ENCODE results near the gene PHTF1. TPM values are rescaled to one million over a fixed set of nuclear protein-coding genes. Genes with fewer than 3 reads are reported as not detected.

Gene PHTF1
- total RNA-seq, 4 donors from 2014 or later = 1.5 to 17.8 (median 6.9) TPM

GRCh38 chr1:113654883-113655282 is 104.4 kb downstream of the PHTF1 start:
- WGBS, 2 donors (ENCODE audit: low coverage in 1 of 2) = 88 to 96% methylated on average over 2 of the region's 2 CpGs
- H3K4me1 ChIP-seq = peaks cover 0 to 6% (median 0%) of the 10 kb centered on the region in 4 donors
- H3K27ac ChIP-seq = no peak overlapping the region
- H3K36me3 ChIP-seq = peaks cover 0 to 8% (median 0%) of the 10 kb centered on the region in 4 donors
- in situ Hi-C loops (cut with MboI; ENCODE audit: low pct_ligation_motif_present in 1 of 4, low pct_unique_long_range_greater_than_20kb in 1 of 4, low sequenced_read_pairs in 3 of 4) (no loop called here), intact Hi-C loops (cut with DNase I; ENCODE audit: low total_unique reads) (no loop called here)
- no peaks in the 10 kb centered on the region for H3K27me3 ChIP-seq
- H3K4me3 ChIP-seq = no peak overlapping the region
- no peak for TF ChIP-seq POLR2A (IDR thresholded peaks at IDR 0.05)
- no peak for TF ChIP-seq EP300 (IDR thresholded peaks at IDR 0.05; ENCODE audit: low read depth)
- TF ChIP-seq CTCF (IDR thresholded peaks at IDR 0.05) = no peak
- no peak for DNase-seq
- H3K9me3 ChIP-seq = no peaks in the 10 kb centered on the region

DNA sequence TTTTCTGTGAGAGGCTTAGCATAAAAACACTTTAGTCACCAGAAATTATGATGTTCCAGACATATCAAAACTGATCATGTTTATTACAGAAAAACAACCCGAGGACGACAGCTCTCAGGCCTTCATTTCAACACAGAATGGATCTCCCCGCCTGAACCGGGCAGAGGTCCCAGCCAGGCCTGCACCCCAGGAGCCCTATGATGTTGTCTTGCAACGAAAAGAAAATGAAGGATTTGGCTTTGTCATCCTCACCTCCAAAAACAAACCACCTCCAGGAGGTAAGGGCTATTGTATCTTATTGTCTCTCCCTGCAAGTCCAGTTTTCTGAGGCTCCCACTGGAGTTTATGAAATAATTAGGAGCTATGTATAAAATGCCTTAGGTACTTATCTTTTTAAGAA is 105.5 kb downstream of the PHTF1 start:
- intact Hi-C loops (cut with DNase I; ENCODE audit: low total_unique reads) = no loop called here
- H3K27me3 ChIP-seq = no peaks in the 10 kb centered on the region
- in situ Hi-C loops (cut with MboI; ENCODE audit: low pct_ligation_motif_present in 1 of 4, low pct_unique_long_range_greater_than_20kb in 1 of 4, low sequenced_read_pairs in 3 of 4) = no loop called here
- H3K9me3 ChIP-seq = no peaks in the 10 kb centered on the region
- TF ChIP-seq POLR2AphosphoS5 (IDR thresholded peaks at IDR 0.05) (no peak), EP300 (IDR thresholded peaks at IDR 0.05; ENCODE audit: low read depth) (no peak), CTCF (IDR thresholded peaks at IDR 0.05) (no peak), POLR2A (IDR thresholded peaks at IDR 0.05) (no peak)
- H3K4me3 ChIP-seq = no peak overlapping the region
- 90% methylated on average over 5 of the region's 5 CpGs; no CpG with 5 or more reads in 1 of the 2 donors for WGBS, 2 donors (ENCODE audit: low coverage in 1 of 2)
- no peak for DNase-seq
- peaks cover 0 to 6% (median 0%) of the 10 kb centered on the region in 4 donors for H3K4me1 ChIP-seq
- H3K36me3 ChIP-seq = peaks cover 0 to 9% (median 0%) of the 10 kb centered on the region in 4 donors
- no peak overlapping the region for H3K27ac ChIP-seq

- Histone ChIP-seq H3K27me3 (no peaks in the 10 kb centered on the region), H3K4me3 (no peak overlapping the region), H3K27ac (no peak overlapping the region), H3K36me3 (peaks cover 0 to 19% (median 0%) of the 10 kb centered on the region in 4 donors), H3K4me1 (peaks cover 0 to 6% (median 0%) of the 10 kb centered on the region in 4 donors), H3K9me3 (no peaks in the 10 kb centered on the region)
- in situ Hi-C loops (cut with MboI; ENCODE audit: low pct_ligation_motif_present in 1 of 4, low pct_unique_long_range_greater_than_20kb in 1 of 4, low sequenced_read_pairs in 3 of 4) = no loop called here
- no peak for TF ChIP-seq CTCF (IDR thresholded peaks at IDR 0.05)
- TF ChIP-seq EP300 (IDR thresholded peaks at IDR 0.05; ENCODE audit: low read depth) = no peak
- TF ChIP-seq POLR2AphosphoS5 (IDR thresholded peaks at IDR 0.05) = no peak
- no peak for TF ChIP-seq POLR2A (IDR thresholded peaks at IDR 0.05)
- no peak for DNase-seq
- intact Hi-C loops (cut with DNase I; ENCODE audit: low total_unique reads) = no loop called here
Measured at GRCh38 chr1:113652771-113653170, 106.5 kb downstream of the PHTF1 start.

GRCh38 chr1:113648478-113648877 is 110.8 kb downstream of the PHTF1 start:
- TF ChIP-seq POLR2AphosphoS5 (IDR thresholded peaks at IDR 0.05) (no peak), POLR2A (IDR thresholded peaks at IDR 0.05) (no peak), EP300 (IDR thresholded peaks at IDR 0.05; ENCODE audit: low read depth) (no peak), CTCF (IDR thresholded peaks at IDR 0.05) (no peak)
- intact Hi-C loops (cut with DNase I; ENCODE audit: low total_unique reads) = no loop called here
- H3K4me1 ChIP-seq = no peaks in the 10 kb centered on the region
- H3K9me3 ChIP-seq = no peaks in the 10 kb centered on the region
- no peak for DNase-seq
- no peaks in the 10 kb centered on the region for H3K27me3 ChIP-seq
- peaks cover 0 to 25% (median 3%) of the 10 kb centered on the region in 4 donors for H3K36me3 ChIP-seq
- no peak overlapping the region for H3K27ac ChIP-seq
- no peak overlapping the region for H3K4me3 ChIP-seq
- in situ Hi-C loops (cut with MboI; ENCODE audit: low pct_ligation_motif_present in 1 of 4, low pct_unique_long_range_greater_than_20kb in 1 of 4, low sequenced_read_pairs in 3 of 4) = no loop called here
